Right lobe of liver (tissue), 4 donors: ENCODE data around the gene PSPH.

Experiments used
- POLR2A ChIP-seq: fragments of 450-650 bp; IDR thresholded peaks from one replicate; pipeline ENCODE4 v1.6.1; 2017; ENCODE audit warnings: antibody characterized with exemption, mild to moderate bottlenecking
- TF ChIP-seq, protein P1 (sequence below), 4 donors: fragments of 200-600 bp in 3 of 4; fragments of 450-650 bp in 1 of 4; IDR thresholded peaks; one replicate each; pipeline versions ENCODE4 v1.5.1 to v1.8.0; 2016 to 2022; ENCODE audit warnings: antibody characterized with exemption in 4 of 4, mild to moderate bottlenecking in 2 of 4
- donor health status: DM: no; HTN: no; CAD: no.
- donor health status: DM: no; HTN: no; CAD: no.
- donor health status: DM: no; HTN: yes; CAD: no.

DNA sequence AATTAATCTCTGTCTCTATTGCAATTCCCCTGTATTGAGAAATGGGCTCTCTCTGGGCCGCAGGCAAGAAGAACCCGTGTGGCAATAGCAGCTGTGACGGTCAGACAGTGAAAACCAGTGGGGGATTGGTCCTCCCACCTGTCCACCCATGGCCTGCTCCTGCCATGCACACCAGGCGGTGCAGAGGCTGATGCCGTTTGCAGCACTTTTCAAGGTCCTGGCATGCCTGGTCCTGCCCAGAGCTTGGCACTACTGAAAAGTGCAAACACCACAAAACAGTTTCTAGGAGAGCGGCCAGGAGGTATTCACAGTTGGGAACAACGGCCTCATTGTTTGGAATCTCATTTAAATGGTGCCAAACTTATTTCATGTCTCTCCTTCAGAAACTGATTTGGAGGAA lies 41.5 kb downstream of the PSPH start:
- TF ChIP-seq POLR2A, result no peak
- TF ChIP-seq, protein P1, sequence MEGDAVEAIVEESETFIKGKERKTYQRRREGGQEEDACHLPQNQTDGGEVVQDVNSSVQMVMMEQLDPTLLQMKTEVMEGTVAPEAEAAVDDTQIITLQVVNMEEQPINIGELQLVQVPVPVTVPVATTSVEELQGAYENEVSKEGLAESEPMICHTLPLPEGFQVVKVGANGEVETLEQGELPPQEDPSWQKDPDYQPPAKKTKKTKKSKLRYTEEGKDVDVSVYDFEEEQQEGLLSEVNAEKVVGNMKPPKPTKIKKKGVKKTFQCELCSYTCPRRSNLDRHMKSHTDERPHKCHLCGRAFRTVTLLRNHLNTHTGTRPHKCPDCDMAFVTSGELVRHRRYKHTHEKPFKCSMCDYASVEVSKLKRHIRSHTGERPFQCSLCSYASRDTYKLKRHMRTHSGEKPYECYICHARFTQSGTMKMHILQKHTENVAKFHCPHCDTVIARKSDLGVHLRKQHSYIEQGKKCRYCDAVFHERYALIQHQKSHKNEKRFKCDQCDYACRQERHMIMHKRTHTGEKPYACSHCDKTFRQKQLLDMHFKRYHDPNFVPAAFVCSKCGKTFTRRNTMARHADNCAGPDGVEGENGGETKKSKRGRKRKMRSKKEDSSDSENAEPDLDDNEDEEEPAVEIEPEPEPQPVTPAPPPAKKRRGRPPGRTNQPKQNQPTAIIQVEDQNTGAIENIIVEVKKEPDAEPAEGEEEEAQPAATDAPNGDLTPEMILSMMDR (IDR thresholded peaks at IDR 0.05), result no peak
